Measurements from ENCODE around the gene SLC17A8.

Gene SLC17A8

DNA sequence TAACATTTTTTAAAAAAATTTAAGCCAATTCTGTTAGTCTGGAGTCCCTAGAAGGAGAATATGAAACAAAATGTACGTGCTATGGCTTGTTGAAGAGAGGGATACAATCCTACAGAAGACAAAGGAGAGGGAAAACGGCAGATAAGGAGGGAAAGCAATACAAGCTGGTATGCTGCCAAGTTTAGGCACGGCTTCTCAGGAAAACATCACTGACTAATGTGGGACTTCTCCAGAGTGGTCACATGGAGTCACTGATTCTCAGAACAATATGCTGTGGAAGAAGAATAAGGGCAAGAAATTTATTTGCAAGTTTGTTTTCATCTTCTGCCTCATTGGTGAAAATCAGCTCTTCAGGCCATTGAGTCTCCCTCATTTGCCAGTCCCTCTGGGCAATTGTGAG, 93.9 kb downstream of the SLC17A8 start:
- ChIA-PET POLR2A (no interaction called here), CTCF (no interaction called here)
- no peaks in the 10 kb centered on the region for H3K36me3 ChIP-seq (ENCODE audit: control insufficient read depth in 2 of 2, insufficient read depth in 1 of 2, low read length in 2 of 2)

DNA sequence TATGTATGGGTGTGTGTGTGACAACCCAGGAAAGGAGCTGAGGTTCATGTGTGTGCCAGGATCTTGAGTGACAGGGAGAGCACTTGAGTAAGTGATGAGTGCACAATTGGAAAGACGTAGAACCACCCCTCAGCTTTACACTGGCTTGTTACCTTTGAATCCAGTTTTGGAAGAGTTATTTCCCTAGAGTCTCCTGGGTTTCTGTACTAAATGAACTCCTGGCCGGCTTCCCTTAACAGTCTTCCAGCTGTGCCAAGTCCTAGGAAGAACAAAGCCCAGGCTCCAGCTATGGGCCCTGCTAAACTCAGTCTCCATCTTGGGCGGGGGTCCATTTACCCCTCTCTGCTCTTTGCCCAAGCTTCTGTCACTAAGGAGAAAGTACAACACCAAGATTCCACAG, 97.1 kb downstream of the SLC17A8 start:
- no peaks in the 10 kb centered on the region for H3K4me1 ChIP-seq (ENCODE audit: control insufficient read depth, insufficient read depth, low read length)
- POLR2A ChIA-PET = no interaction called here
- H3K9me3 ChIP-seq (ENCODE audit: control insufficient read depth, insufficient read depth, low read depth, low read length) = no peaks in the 10 kb centered on the region
- no peak overlapping the region for H3K4me3 ChIP-seq (ENCODE audit: low read depth, low read length)
- CTCF ChIA-PET = interaction anchor here (2.3 kb wide), 1 partner anchor 49 kb away, joined by 11 read pairs; no protein-coding TSS in a partner anchor
- no peak overlapping the region for H3K27ac ChIP-seq (ENCODE audit: extremely low read depth, low read depth, low read length)
- no peaks in the 10 kb centered on the region for H3K36me3 ChIP-seq (ENCODE audit: control insufficient read depth in 2 of 2, insufficient read depth in 1 of 2, low read length in 2 of 2)
- TF ChIP-seq ZNF19 (tag by site-specific recombination; IDR thresholded peaks at IDR 0.05; ENCODE audit: low read depth) (no peak), ZNF610 (tag by site-specific recombination; IDR thresholded peaks at IDR 0.05; ENCODE audit: borderline replicate concordance) (no peak), KLF1 (tag by site-specific recombination; IDR thresholded peaks at IDR 0.05) (no peak), ZNF670 (tag by site-specific recombination; IDR thresholded peaks at IDR 0.05; ENCODE audit: low read depth) (no peak), ZNF626 (tag by site-specific recombination; IDR thresholded peaks at IDR 0.05) (no peak), ZBTB48 (tag by site-specific recombination; IDR thresholded peaks at IDR 0.05) (no peak), ZNF37A (tag by site-specific recombination; IDR thresholded peaks at IDR 0.05) (no peak), ZNF747 (tag by site-specific recombination; IDR thresholded peaks at IDR 0.05) (no peak), ZNF677 (tag by site-specific recombination; IDR thresholded peaks at IDR 0.05) (no peak)
- TF ChIP-seq, protein P1, sequence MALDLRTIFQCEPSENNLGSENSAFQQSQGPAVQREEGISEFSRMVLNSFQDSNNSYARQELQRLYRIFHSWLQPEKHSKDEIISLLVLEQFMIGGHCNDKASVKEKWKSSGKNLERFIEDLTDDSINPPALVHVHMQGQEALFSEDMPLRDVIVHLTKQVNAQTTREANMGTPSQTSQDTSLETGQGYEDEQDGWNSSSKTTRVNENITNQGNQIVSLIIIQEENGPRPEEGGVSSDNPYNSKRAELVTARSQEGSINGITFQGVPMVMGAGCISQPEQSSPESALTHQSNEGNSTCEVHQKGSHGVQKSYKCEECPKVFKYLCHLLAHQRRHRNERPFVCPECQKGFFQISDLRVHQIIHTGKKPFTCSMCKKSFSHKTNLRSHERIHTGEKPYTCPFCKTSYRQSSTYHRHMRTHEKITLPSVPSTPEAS (tag by site-specific recombination; IDR thresholded peaks at IDR 0.05) = no peak
- TF ChIP-seq, protein P2, sequence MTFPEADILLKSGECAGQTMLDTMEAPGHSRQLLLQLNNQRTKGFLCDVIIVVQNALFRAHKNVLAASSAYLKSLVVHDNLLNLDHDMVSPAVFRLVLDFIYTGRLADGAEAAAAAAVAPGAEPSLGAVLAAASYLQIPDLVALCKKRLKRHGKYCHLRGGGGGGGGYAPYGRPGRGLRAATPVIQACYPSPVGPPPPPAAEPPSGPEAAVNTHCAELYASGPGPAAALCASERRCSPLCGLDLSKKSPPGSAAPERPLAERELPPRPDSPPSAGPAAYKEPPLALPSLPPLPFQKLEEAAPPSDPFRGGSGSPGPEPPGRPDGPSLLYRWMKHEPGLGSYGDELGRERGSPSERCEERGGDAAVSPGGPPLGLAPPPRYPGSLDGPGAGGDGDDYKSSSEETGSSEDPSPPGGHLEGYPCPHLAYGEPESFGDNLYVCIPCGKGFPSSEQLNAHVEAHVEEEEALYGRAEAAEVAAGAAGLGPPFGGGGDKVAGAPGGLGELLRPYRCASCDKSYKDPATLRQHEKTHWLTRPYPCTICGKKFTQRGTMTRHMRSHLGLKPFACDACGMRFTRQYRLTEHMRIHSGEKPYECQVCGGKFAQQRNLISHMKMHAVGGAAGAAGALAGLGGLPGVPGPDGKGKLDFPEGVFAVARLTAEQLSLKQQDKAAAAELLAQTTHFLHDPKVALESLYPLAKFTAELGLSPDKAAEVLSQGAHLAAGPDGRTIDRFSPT (tag by site-specific recombination; IDR thresholded peaks at IDR 0.05) = no peak
- TF ChIP-seq, protein P3, sequence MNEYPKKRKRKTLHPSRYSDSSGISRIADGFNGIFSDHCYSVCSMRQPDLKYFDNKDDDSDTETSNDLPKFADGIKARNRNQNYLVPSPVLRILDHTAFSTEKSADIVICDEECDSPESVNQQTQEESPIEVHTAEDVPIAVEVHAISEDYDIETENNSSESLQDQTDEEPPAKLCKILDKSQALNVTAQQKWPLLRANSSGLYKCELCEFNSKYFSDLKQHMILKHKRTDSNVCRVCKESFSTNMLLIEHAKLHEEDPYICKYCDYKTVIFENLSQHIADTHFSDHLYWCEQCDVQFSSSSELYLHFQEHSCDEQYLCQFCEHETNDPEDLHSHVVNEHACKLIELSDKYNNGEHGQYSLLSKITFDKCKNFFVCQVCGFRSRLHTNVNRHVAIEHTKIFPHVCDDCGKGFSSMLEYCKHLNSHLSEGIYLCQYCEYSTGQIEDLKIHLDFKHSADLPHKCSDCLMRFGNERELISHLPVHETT (tag by site-specific recombination; IDR thresholded peaks at IDR 0.05) = no peak

More for the DNA sequence above, 93.9 kb downstream of the SLC17A8 start:
- Histone ChIP-seq H3K27ac (ENCODE audit: extremely low read depth, low read depth, low read length) (no peak overlapping the region), H3K9me3 (ENCODE audit: control insufficient read depth, insufficient read depth, low read depth, low read length) (no peaks in the 10 kb centered on the region), H3K4me3 (ENCODE audit: low read depth, low read length) (no peak overlapping the region), H3K4me1 (ENCODE audit: control insufficient read depth, insufficient read depth, low read length) (no peaks in the 10 kb centered on the region)
- TF ChIP-seq ZNF23 (tag by site-specific recombination; IDR thresholded peaks at IDR 0.05; ENCODE audit: borderline replicate concordance) (no peak), ZNF24 (tag by site-specific recombination; IDR thresholded peaks at IDR 0.05) (no peak), HOXC10 (CRISPR knock-in tag; IDR thresholded peaks at IDR 0.05) (no peak), KLF10 (tag by site-specific recombination; IDR thresholded peaks at IDR 0.05) (no peak), ZNF341 (tag by site-specific recombination; IDR thresholded peaks at IDR 0.05; ENCODE audit: low read depth) (no peak), ZNF184 (tag by site-specific recombination; IDR thresholded peaks at IDR 0.05) (no peak), ZNF658 (tag by site-specific recombination; IDR thresholded peaks at IDR 0.05) (no peak), ZNF354C (tag by site-specific recombination; IDR thresholded peaks at IDR 0.05; ENCODE audit: borderline replicate concordance, low read depth) (no peak), ZBTB48 (tag by site-specific recombination; IDR thresholded peaks at IDR 0.05) (no peak), ZBTB21 (tag by site-specific recombination; IDR thresholded peaks at IDR 0.05) (no peak), ZNF121 (tag by site-specific recombination; IDR thresholded peaks at IDR 0.05) (no peak)
- TF ChIP-seq, protein P4, sequence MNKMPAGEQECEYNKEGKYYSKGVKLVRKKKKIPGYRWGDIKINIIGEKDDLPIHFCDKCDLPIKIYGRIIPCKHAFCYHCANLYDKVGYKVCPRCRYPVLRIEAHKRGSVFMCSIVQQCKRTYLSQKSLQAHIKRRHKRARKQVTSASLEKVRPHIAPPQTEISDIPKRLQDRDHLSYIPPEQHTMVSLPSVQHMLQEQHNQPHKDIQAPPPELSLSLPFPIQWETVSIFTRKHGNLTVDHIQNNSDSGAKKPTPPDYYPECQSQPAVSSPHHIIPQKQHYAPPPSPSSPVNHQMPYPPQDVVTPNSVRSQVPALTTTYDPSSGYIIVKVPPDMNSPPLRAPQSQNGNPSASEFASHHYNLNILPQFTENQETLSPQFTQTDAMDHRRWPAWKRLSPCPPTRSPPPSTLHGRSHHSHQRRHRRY (tag by site-specific recombination; IDR thresholded peaks at IDR 0.05) = no peak
- TF ChIP-seq, protein P5, sequence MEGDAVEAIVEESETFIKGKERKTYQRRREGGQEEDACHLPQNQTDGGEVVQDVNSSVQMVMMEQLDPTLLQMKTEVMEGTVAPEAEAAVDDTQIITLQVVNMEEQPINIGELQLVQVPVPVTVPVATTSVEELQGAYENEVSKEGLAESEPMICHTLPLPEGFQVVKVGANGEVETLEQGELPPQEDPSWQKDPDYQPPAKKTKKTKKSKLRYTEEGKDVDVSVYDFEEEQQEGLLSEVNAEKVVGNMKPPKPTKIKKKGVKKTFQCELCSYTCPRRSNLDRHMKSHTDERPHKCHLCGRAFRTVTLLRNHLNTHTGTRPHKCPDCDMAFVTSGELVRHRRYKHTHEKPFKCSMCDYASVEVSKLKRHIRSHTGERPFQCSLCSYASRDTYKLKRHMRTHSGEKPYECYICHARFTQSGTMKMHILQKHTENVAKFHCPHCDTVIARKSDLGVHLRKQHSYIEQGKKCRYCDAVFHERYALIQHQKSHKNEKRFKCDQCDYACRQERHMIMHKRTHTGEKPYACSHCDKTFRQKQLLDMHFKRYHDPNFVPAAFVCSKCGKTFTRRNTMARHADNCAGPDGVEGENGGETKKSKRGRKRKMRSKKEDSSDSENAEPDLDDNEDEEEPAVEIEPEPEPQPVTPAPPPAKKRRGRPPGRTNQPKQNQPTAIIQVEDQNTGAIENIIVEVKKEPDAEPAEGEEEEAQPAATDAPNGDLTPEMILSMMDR (tag by site-specific recombination; IDR thresholded peaks at IDR 0.05) = no peak
- TF ChIP-seq, protein P6, sequence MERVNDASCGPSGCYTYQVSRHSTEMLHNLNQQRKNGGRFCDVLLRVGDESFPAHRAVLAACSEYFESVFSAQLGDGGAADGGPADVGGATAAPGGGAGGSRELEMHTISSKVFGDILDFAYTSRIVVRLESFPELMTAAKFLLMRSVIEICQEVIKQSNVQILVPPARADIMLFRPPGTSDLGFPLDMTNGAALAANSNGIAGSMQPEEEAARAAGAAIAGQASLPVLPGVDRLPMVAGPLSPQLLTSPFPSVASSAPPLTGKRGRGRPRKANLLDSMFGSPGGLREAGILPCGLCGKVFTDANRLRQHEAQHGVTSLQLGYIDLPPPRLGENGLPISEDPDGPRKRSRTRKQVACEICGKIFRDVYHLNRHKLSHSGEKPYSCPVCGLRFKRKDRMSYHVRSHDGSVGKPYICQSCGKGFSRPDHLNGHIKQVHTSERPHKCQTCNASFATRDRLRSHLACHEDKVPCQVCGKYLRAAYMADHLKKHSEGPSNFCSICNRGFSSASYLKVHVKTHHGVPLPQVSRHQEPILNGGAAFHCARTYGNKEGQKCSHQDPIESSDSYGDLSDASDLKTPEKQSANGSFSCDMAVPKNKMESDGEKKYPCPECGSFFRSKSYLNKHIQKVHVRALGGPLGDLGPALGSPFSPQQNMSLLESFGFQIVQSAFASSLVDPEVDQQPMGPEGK (tag by site-specific recombination; IDR thresholded peaks at IDR 0.05) = no peak
- TF ChIP-seq, protein P7, sequence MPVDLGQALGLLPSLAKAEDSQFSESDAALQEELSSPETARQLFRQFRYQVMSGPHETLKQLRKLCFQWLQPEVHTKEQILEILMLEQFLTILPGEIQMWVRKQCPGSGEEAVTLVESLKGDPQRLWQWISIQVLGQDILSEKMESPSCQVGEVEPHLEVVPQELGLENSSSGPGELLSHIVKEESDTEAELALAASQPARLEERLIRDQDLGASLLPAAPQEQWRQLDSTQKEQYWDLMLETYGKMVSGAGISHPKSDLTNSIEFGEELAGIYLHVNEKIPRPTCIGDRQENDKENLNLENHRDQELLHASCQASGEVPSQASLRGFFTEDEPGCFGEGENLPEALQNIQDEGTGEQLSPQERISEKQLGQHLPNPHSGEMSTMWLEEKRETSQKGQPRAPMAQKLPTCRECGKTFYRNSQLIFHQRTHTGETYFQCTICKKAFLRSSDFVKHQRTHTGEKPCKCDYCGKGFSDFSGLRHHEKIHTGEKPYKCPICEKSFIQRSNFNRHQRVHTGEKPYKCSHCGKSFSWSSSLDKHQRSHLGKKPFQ (tag by site-specific recombination; IDR thresholded peaks at IDR 0.05) = no peak
